Measurements from ENCODE around the gene ZNF202. TPM values are rescaled to one million over a fixed set of nuclear protein-coding genes. Genes with fewer than 3 reads are reported as not detected.

The ZNF202 gene
- total RNA-seq, 2 experiments from 2014 or later: 6.8 to 8.0 TPM

DNA sequence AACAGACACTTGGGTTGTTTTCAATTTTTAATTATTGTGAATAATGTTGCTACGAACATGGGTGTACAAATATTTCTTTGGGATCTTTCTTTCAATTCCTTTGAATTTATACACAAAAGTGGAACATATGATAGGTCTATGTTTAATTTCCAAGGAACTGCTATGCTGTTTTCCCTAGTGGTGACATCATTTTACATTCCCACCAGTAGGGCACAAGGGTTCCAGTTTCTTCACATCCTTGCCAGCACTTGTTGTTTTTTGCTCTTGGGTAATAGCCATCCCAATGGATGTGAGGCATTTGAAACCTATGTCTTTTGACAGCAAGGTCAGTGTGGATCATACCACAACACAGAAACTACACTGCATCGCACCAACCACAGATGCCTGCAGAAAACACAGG is 45.3 kb downstream of the ZNF202 start:
- H3K4me1 Mint-ChIP-seq (ENCODE audit: low read depth): no peaks in the 10 kb centered on the region
- POLR2A ChIA-PET: no interaction called here
- H3K27ac Mint-ChIP-seq: no peak overlapping the region
- peaks cover 53% of the 10 kb centered on the region for H3K27me3 Mint-ChIP-seq
- H3K27ac ChIP-seq (ENCODE audit: low read depth in 1 of 2, low read length in 2 of 2): no peak overlapping the region
- DNase-seq (no peak), ATAC-seq (ENCODE audit: poor library complexity) (no peak)
- intact Hi-C loops (cut with DNase I, micrococcal nuclease): no loop called here
- no peaks in the 10 kb centered on the region for H3K4me1 ChIP-seq (ENCODE audit: insufficient read depth, low read length)
- no peaks in the 10 kb centered on the region for H3K9me3 Mint-ChIP-seq
- H3K4me3 ChIP-seq (ENCODE audit: low read length): no peak overlapping the region
- CTCF ChIA-PET: no interaction called here
- no peaks in the 10 kb centered on the region for H3K36me3 Mint-ChIP-seq (ENCODE audit: low read depth)
- no peaks in the 10 kb centered on the region for H3K9me3 ChIP-seq (ENCODE audit: control insufficient read depth in 1 of 2, insufficient read depth in 1 of 2, low read length in 2 of 2)
- no peak overlapping the region for H3K4me3 Mint-ChIP-seq
- H3K27me3 ChIP-seq (ENCODE audit: control insufficient read depth in 1 of 2, insufficient read depth in 2 of 2, low read length in 2 of 2): peaks cover 0 to 15% of the 10 kb centered on the region in 2 experiments
- TF ChIP-seq, protein P1, sequence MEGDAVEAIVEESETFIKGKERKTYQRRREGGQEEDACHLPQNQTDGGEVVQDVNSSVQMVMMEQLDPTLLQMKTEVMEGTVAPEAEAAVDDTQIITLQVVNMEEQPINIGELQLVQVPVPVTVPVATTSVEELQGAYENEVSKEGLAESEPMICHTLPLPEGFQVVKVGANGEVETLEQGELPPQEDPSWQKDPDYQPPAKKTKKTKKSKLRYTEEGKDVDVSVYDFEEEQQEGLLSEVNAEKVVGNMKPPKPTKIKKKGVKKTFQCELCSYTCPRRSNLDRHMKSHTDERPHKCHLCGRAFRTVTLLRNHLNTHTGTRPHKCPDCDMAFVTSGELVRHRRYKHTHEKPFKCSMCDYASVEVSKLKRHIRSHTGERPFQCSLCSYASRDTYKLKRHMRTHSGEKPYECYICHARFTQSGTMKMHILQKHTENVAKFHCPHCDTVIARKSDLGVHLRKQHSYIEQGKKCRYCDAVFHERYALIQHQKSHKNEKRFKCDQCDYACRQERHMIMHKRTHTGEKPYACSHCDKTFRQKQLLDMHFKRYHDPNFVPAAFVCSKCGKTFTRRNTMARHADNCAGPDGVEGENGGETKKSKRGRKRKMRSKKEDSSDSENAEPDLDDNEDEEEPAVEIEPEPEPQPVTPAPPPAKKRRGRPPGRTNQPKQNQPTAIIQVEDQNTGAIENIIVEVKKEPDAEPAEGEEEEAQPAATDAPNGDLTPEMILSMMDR (IDR thresholded peaks at IDR 0.05): no peak
- H3K36me3 ChIP-seq (ENCODE audit: insufficient read depth, low read length): no peaks in the 10 kb centered on the region

DNA sequence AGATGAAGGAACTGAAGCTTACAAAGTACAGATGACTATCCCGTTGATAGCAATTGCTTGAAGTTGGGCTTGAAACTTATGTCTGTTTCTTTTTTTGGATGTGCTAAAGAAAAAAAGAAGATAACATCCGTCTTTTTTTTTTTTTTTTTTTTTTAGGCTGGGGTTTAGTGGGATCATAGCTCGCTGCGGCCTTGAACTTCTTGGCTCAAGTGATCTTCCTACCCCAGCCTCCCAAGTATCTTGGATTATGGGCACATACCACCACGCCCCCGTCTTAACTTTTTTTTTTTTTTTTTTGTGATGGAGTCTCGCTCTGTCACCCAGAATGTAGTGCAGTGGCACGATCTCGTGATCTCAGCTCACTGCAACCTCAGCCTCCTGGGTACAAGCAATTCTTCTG is 46.2 kb downstream of the ZNF202 start:
- H3K4me1 Mint-ChIP-seq (ENCODE audit: low read depth): no peaks in the 10 kb centered on the region
- no peaks in the 10 kb centered on the region for H3K4me1 ChIP-seq (ENCODE audit: insufficient read depth, low read length)
- CTCF ChIA-PET: no interaction called here
- H3K4me3 Mint-ChIP-seq: no peak overlapping the region
- ATAC-seq (ENCODE audit: poor library complexity): no peak
- intact Hi-C loops (cut with DNase I, micrococcal nuclease): no loop called here
- no peaks in the 10 kb centered on the region for H3K9me3 ChIP-seq (ENCODE audit: control insufficient read depth in 1 of 2, insufficient read depth in 1 of 2, low read length in 2 of 2)
- H3K36me3 ChIP-seq (ENCODE audit: insufficient read depth, low read length): no peaks in the 10 kb centered on the region
- TF ChIP-seq, protein P1 (IDR thresholded peaks at IDR 0.05): no peak
- no peak overlapping the region for H3K27ac Mint-ChIP-seq
- no peak overlapping the region for H3K4me3 ChIP-seq (ENCODE audit: low read length)
- no peak overlapping the region for H3K27ac ChIP-seq (ENCODE audit: low read depth in 1 of 2, low read length in 2 of 2)
- no peaks in the 10 kb centered on the region for H3K36me3 Mint-ChIP-seq (ENCODE audit: low read depth)
- peaks cover 0 to 15% of the 10 kb centered on the region in 2 experiments for H3K27me3 ChIP-seq (ENCODE audit: control insufficient read depth in 1 of 2, insufficient read depth in 2 of 2, low read length in 2 of 2)
- DNase-seq: no peak
- peaks cover 54% of the 10 kb centered on the region for H3K27me3 Mint-ChIP-seq
- POLR2A ChIA-PET: no interaction called here
- no peaks in the 10 kb centered on the region for H3K9me3 Mint-ChIP-seq

DNA sequence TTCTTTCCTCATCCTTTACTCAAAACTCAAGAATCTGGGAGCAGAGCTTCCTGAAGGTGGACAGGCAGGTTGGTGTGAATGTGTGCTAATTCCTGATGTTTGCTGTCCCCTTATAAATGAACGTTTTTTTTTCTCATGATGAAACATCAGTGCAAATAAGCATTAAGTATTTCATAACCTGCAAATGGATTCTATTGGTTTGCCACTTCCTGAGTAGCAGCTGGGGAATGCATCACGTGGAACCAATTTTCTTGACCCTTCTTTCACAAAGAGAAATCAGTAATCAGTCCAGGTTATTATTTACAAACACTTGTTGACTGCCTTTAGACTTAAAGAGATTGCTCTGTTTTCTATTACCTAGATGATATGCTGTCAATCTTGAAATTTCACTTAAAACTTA is 46.9 kb downstream of the ZNF202 start:
- H3K4me1 ChIP-seq (ENCODE audit: insufficient read depth, low read length): no peaks in the 10 kb centered on the region
- Mint-ChIP-seq H3K9me3 (no peaks in the 10 kb centered on the region), H3K4me1 (ENCODE audit: low read depth) (no peaks in the 10 kb centered on the region), H3K4me3 (no peak overlapping the region), H3K36me3 (ENCODE audit: low read depth) (no peaks in the 10 kb centered on the region), H3K27me3 (peaks cover 58% of the 10 kb centered on the region), H3K27ac (no peak overlapping the region)
- ATAC-seq (ENCODE audit: poor library complexity): no peak
- intact Hi-C loops (cut with DNase I, micrococcal nuclease): no loop called here
- no peak for DNase-seq
- no peak overlapping the region for H3K27ac ChIP-seq (ENCODE audit: low read depth in 1 of 2, low read length in 2 of 2)
- no peak overlapping the region for H3K4me3 ChIP-seq (ENCODE audit: low read length)
- ChIA-PET POLR2A (no interaction called here), CTCF (no interaction called here)
- H3K27me3 ChIP-seq (ENCODE audit: control insufficient read depth in 1 of 2, insufficient read depth in 2 of 2, low read length in 2 of 2): peaks cover 0 to 15% of the 10 kb centered on the region in 2 experiments
- H3K9me3 ChIP-seq (ENCODE audit: control insufficient read depth in 1 of 2, insufficient read depth in 1 of 2, low read length in 2 of 2): no peaks in the 10 kb centered on the region
- H3K36me3 ChIP-seq (ENCODE audit: insufficient read depth, low read length): no peaks in the 10 kb centered on the region
- TF ChIP-seq, protein P1 (IDR thresholded peaks at IDR 0.05): no peak

Data from CD4-positive, alpha-beta T cell (primary cell).